ENCODE results near the gene NBPF26. TPM values are rescaled to one million over a fixed set of nuclear protein-coding genes. Genes with fewer than 3 reads are reported as not detected.

Gene NBPF26
- total RNA-seq = 9.1 and 10.6 TPM in 2 replicates

DNA sequence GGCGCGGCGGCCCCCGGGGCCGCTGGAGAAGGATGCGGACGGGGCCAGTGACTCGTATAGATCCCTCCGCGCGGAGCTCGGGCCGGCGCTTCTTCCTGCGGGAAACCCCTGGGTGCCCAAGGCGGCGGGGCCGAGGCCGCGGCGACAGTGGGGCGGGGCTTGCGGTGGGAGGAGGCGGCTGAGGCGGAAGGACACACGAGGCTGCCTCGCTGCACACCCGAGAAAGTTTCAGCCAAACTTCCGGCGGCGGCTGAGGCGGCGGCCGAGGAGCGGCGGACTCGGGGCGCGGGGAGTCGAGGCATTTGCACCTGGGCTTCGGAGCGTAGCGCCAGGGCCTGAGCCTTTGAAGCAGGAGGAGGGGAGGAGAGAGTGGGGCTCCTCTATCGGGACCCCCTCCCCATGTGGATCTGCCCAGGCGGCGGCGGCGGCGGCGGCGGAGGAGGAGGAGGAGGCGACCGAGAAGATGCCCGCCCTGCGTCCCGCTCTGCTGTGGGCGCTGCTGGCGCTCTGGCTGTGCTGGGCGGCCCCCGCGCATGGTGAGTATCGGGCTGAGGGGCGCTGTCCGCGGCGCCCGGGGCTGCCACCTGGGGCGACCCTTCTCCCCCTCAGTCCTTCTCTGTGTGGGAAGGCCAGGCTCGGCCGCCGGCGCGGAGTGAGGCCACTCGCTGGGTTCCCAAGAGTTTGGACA is at the start of gene NBPF26:
NBPF26 (plus strand) TSS at position 231 of the 688 bp plus-strand sequence.

Other genes with a start within 250 kb of the NBPF26 start
- not detected in 2 replicates for gene PPIAL4A, start 165.8 kb downstream of the NBPF26 start, total RNA-seq